Right kidney (tissue), 1 donor: ENCODE results near the gene SPACA6.
"Not testable (repeated sequence)": the region's sequence is repeated elsewhere in the genome, so short reads cannot be mapped to it uniquely, and the experiment has no call there.

Experiments
- DNase-seq: peaks from one replicate; pipeline ENCODE4 v3.0.0-alpha.2; 2016

The SPACA6 gene

GRCh38 chr19:51735759-51736449 lies 42.8 kb downstream of the SPACA6 start:
- no peak for DNase-seq

- DNase-seq = no peak
These were observed 44.3 kb downstream of the SPACA6 start for GRCh38 chr19:51737389-51737788.

- no peak for DNase-seq
These were observed 44.8 kb downstream of the SPACA6 start for GRCh38 chr19:51737924-51738323.

GRCh38 chr19:51738523-51738922 lies 45.4 kb downstream of the SPACA6 start:
- DNase-seq = not testable (repeated sequence)

- DNase-seq = no peak
These were observed 46.5 kb downstream of the SPACA6 start for GRCh38 chr19:51739466-51740213.

GRCh38 chr19:51740356-51740755 lies 47.2 kb downstream of the SPACA6 start:
- DNase-seq = no peak

- DNase-seq = no peak
These were observed 49.7 kb downstream of the SPACA6 start for GRCh38 chr19:51742789-51743188.

GRCh38 chr19:51743405-51743804 lies 50.3 kb downstream of the SPACA6 start:
- no peak for DNase-seq

GRCh38 chr19:51746731-51747130 lies 53.6 kb downstream of the SPACA6 start:
- DNase-seq = no peak

GRCh38 chr19:51749979-51750378 lies 56.8 kb downstream of the SPACA6 start:
- no peak for DNase-seq

- DNase-seq = no peak
These were observed 57.4 kb downstream of the SPACA6 start for GRCh38 chr19:51750400-51751094.

- DNase-seq = no peak
These were observed 58.5 kb downstream of the SPACA6 start, which contains the start of gene FPR1 for GRCh38 chr19:51751655-51752054. Gene FPR1, minus strand, starts transcription at chr19:51751878. Its CDS starts 4,884 bp downstream, at chr19:51746994.

- no peak for DNase-seq
These were observed 61.0 kb downstream of the SPACA6 start for GRCh38 chr19:51754109-51754508.

GRCh38 chr19:51754770-51755169 lies 61.6 kb downstream of the SPACA6 start:
- DNase-seq = no peak
